HUES6 (cell line): ENCODE measurements around the gene TMEM87B.

Source experiments
- H3K27ac ChIP-seq: 2 replicates; pipeline ENCODE4 v1.7.0; 2013; ENCODE audit warnings: low read depth, mild to moderate bottlenecking, low read length, inconsistent platforms
- H3K27me3 ChIP-seq: 2 replicates; pipeline ENCODE4 v1.6.1; 2013; ENCODE audit warnings: low read length; ENCODE audit not compliant: control insufficient read depth, insufficient read depth
- H3K36me3 ChIP-seq: 2 replicates; pipeline ENCODE4 v1.6.1; 2013; ENCODE audit warnings: low read length; ENCODE audit not compliant: control insufficient read depth, insufficient read depth
- H3K4me1 ChIP-seq: 2 replicates; pipeline ENCODE4 v1.6.1; 2013; ENCODE audit warnings: low read length; ENCODE audit not compliant: control insufficient read depth, insufficient read depth
- H3K4me3 ChIP-seq: 2 replicates; pipeline ENCODE4 v1.5.1; 2013; ENCODE audit warnings: low read depth, low read length
- H3K9ac ChIP-seq: one replicate; pipeline ENCODE4 v1.6.1; 2013; ENCODE audit warnings: mild to moderate bottlenecking, low read length
- H3K9me3 ChIP-seq: 2 replicates; pipeline ENCODE4 v1.6.1; 2013; ENCODE audit warnings: low read depth, low read length; ENCODE audit not compliant: control insufficient read depth, insufficient read depth

Gene TMEM87B

GRCh38 chr2:112151701-112152440 is 96.8 kb downstream of the TMEM87B start:
- Histone ChIP-seq H3K27ac (no peak overlapping the region), H3K4me3 (no peak overlapping the region), H3K4me1 (no peaks in the 10 kb centered on the region), H3K9me3 (no peaks in the 10 kb centered on the region), H3K27me3 (no peaks in the 10 kb centered on the region; the same call in 1 of the 2 replicates), H3K36me3 (no peaks in the 10 kb centered on the region), H3K9ac (no peak overlapping the region)

- Histone ChIP-seq H3K9me3 (no peaks in the 10 kb centered on the region), H3K4me1 (no peaks in the 10 kb centered on the region), H3K27me3 (no peaks in the 10 kb centered on the region; the same call in 1 of the 2 replicates), H3K36me3 (no peaks in the 10 kb centered on the region), H3K4me3 (no peak overlapping the region), H3K27ac (no peak overlapping the region), H3K9ac (no peak overlapping the region)
Measured at GRCh38 chr2:112152476-112153178, 97.6 kb downstream of the TMEM87B start.

- no peak overlapping the region for H3K27ac ChIP-seq
- no peaks in the 10 kb centered on the region for H3K36me3 ChIP-seq
- H3K4me1 ChIP-seq: no peaks in the 10 kb centered on the region
- no peaks in the 10 kb centered on the region; the same call in 1 of the 2 replicates for H3K27me3 ChIP-seq
- H3K4me3 ChIP-seq: no peak overlapping the region
- no peaks in the 10 kb centered on the region for H3K9me3 ChIP-seq
- H3K9ac ChIP-seq: no peak overlapping the region
Measured at GRCh38 chr2:112153179-112153490, 98.1 kb downstream of the TMEM87B start.

- Histone ChIP-seq H3K9me3 (no peaks in the 10 kb centered on the region), H3K36me3 (no peaks in the 10 kb centered on the region), H3K27ac (no peak overlapping the region)
Measured at GRCh38 chr2:112153501-112153900, 98.4 kb downstream of the TMEM87B start.

GRCh38 chr2:112154246-112155117 is 99.4 kb downstream of the TMEM87B start:
- H3K27ac ChIP-seq: no peak overlapping the region
- no peaks in the 10 kb centered on the region for H3K9me3 ChIP-seq
- H3K4me3 ChIP-seq: no peak overlapping the region

More at GRCh38 chr2:112153501-112153900, 98.4 kb downstream of the TMEM87B start:
- Histone ChIP-seq H3K4me3 (no peak overlapping the region), H3K4me1 (no peaks in the 10 kb centered on the region), H3K9ac (no peak overlapping the region), H3K27me3 (no peaks in the 10 kb centered on the region; the same call in 1 of the 2 replicates)

GRCh38 chr2:112155331-112156151 is 100.5 kb downstream of the TMEM87B start:
- H3K9ac ChIP-seq: no peak overlapping the region
- H3K27me3 ChIP-seq: no peaks in the 10 kb centered on the region; the same call in 1 of the 2 replicates
- H3K27ac ChIP-seq: no peak overlapping the region
- H3K4me3 ChIP-seq: no peak overlapping the region
- no peaks in the 10 kb centered on the region for H3K36me3 ChIP-seq
- H3K9me3 ChIP-seq: no peaks in the 10 kb centered on the region
- H3K4me1 ChIP-seq: no peaks in the 10 kb centered on the region

More at GRCh38 chr2:112154246-112155117, 99.4 kb downstream of the TMEM87B start:
- Histone ChIP-seq H3K36me3 (no peaks in the 10 kb centered on the region), H3K27me3 (no peaks in the 10 kb centered on the region; the same call in 1 of the 2 replicates), H3K9ac (no peak overlapping the region), H3K4me1 (no peaks in the 10 kb centered on the region)

- no peak overlapping the region for H3K27ac ChIP-seq
- no peak overlapping the region for H3K9ac ChIP-seq
- H3K36me3 ChIP-seq: no peaks in the 10 kb centered on the region
- no peak overlapping the region for H3K4me3 ChIP-seq
- H3K4me1 ChIP-seq: no peaks in the 10 kb centered on the region
- no peaks in the 10 kb centered on the region for H3K9me3 ChIP-seq
- H3K27me3 ChIP-seq: no peaks in the 10 kb centered on the region; the same call in 1 of the 2 replicates
Measured at GRCh38 chr2:112156152-112156986, 101.3 kb downstream of the TMEM87B start.

- H3K4me1 ChIP-seq: no peaks in the 10 kb centered on the region
- no peak overlapping the region for H3K4me3 ChIP-seq
- no peak overlapping the region for H3K27ac ChIP-seq
- H3K9ac ChIP-seq: no peak overlapping the region
- H3K9me3 ChIP-seq: no peaks in the 10 kb centered on the region
- no peaks in the 10 kb centered on the region for H3K36me3 ChIP-seq
- H3K27me3 ChIP-seq: no peaks in the 10 kb centered on the region; the same call in 1 of the 2 replicates
Measured at GRCh38 chr2:112157472-112157871, 102.4 kb downstream of the TMEM87B start.

GRCh38 chr2:112159454-112159921 is 104.4 kb downstream of the TMEM87B start:
- Histone ChIP-seq H3K4me3 (no peak overlapping the region), H3K9me3 (no peaks in the 10 kb centered on the region), H3K4me1 (no peaks in the 10 kb centered on the region), H3K36me3 (no peaks in the 10 kb centered on the region), H3K27ac (no peak overlapping the region), H3K27me3 (no peaks in the 10 kb centered on the region; the same call in 1 of the 2 replicates), H3K9ac (no peak overlapping the region)
